ENCODE data around the gene RPL14.
A peak's percentile ranks its signal among the peaks of the same experiment; 100 is the strongest.

The RPL14 gene

GRCh38 chr3:40476478-40477470 lies 19.6 kb downstream of the RPL14 start, which contains the start of gene ZNF619:
Gene ZNF619, plus strand, starts transcription at chr3:40477122. Its CDS starts 858 bp downstream, at chr3:40477980.
- DNase-seq (ENCODE audit: insufficient read length, low spot score) (peak; percentile 49), FAIRE-seq (no peak)
- TF ChIP-seq CTCF (IDR thresholded peaks at IDR 0.05; ENCODE audit: insufficient read depth, missing control alignments) = no peak

GRCh38 chr3:40477666-40478065 lies 20.5 kb downstream of the RPL14 start:
- FAIRE-seq (no peak), DNase-seq (ENCODE audit: insufficient read length, low spot score) (no peak)
- no peak for TF ChIP-seq CTCF (IDR thresholded peaks at IDR 0.05; ENCODE audit: insufficient read depth, missing control alignments)

GRCh38 chr3:40487172-40487571 lies 30.0 kb downstream of the RPL14 start:
- no peak for DNase-seq (ENCODE audit: insufficient read length, low spot score)
- no peak for FAIRE-seq
- TF ChIP-seq CTCF (IDR thresholded peaks at IDR 0.05; ENCODE audit: insufficient read depth, missing control alignments) = no peak

GRCh38 chr3:40490916-40491315 lies 33.8 kb downstream of the RPL14 start:
- no peak for FAIRE-seq
- no peak for DNase-seq (ENCODE audit: insufficient read length, low spot score)
- no peak for TF ChIP-seq CTCF (IDR thresholded peaks at IDR 0.05; ENCODE audit: insufficient read depth, missing control alignments)

- no peak for DNase-seq (ENCODE audit: insufficient read length, low spot score)
- no peak for FAIRE-seq
- no peak for TF ChIP-seq CTCF (IDR thresholded peaks at IDR 0.05; ENCODE audit: insufficient read depth, missing control alignments)
Measured at GRCh38 chr3:40494698-40495097, 37.6 kb downstream of the RPL14 start.

GRCh38 chr3:40497288-40497687 lies 40.1 kb downstream of the RPL14 start:
- DNase-seq (ENCODE audit: insufficient read length, low spot score) (no peak), FAIRE-seq (no peak)
- no peak for TF ChIP-seq CTCF (IDR thresholded peaks at IDR 0.05; ENCODE audit: insufficient read depth, missing control alignments)

- FAIRE-seq (no peak), DNase-seq (ENCODE audit: insufficient read length, low spot score) (no peak)
- no peak for TF ChIP-seq CTCF (IDR thresholded peaks at IDR 0.05; ENCODE audit: insufficient read depth, missing control alignments)
Measured at GRCh38 chr3:40499952-40500351, 42.8 kb downstream of the RPL14 start.

Measured in D721Med (cell line).